Body of pancreas (tissue), 4 donors: ENCODE data around the gene NDNF. TPM values are rescaled to one million over a fixed set of nuclear protein-coding genes. Genes with fewer than 3 reads are reported as not detected.

ENCODE experiments used
- ATAC-seq: fragments of 150-250 bp; one replicate; pipeline ENCODE4 v1.9.1; 2016
- DNase-seq, 4 donors: peaks; one replicate each; pipeline ENCODE4 v3.0.0-alpha.2; 2019
- H3K27ac ChIP-seq, 4 donors: fragments of 200-600 bp; sonication (generic); 1 replicate in 3 of 4; 2 replicates in 1 of 4; pipeline versions ENCODE4 v1.5.1 to v1.6.1; 2016 to 2019; ENCODE audit warnings: mild to moderate bottlenecking in 1 of 4, mixed read lengths in 1 of 4, moderate library complexity in 1 of 4
- H3K27me3 ChIP-seq, 2 donors: fragments of 200-600 bp; sonication (generic); one replicate each; pipeline ENCODE4 v1.6.0; 2016; ENCODE audit warnings: mild to moderate bottlenecking in 1 of 2
- H3K36me3 ChIP-seq, 2 donors: fragments of 200-600 bp; sonication (generic); replicated peaks in 1 of 2; 2 replicates each; pipeline ENCODE4 v1.5.1; 2016; ENCODE audit warnings: low read depth in 2 of 2; ENCODE audit not compliant: insufficient read depth in 1 of 2
- H3K4me1 ChIP-seq: fragments of 200-600 bp; sonication (generic); one replicate; pipeline ENCODE4 v1.6.0; 2016
- H3K4me3 ChIP-seq, 2 donors: fragments of 200-600 bp; sonication (generic); 1 replicate in 1 of 2; 2 replicates in 1 of 2; pipeline ENCODE4 v1.5.1; 2016 to 2019
- H3K9me3 ChIP-seq, 3 donors: fragments of 200-600 bp; sonication (generic); 1 replicate in 2 of 3; 2 replicates in 1 of 3; pipeline ENCODE4 v1.5.1; 2016
- POLR2A ChIP-seq, 3 donors: fragments of 450-650 bp; IDR thresholded peaks; one replicate each; pipeline ENCODE4 v1.6.1; 2016; ENCODE audit warnings: antibody characterized with exemption in 3 of 3, mild to moderate bottlenecking in 2 of 3
- WGBS, 2 donors: methylation state at CpG; one replicate each; pipeline ENCODE4 v1.1.5; 2017; 5-methylcytosine and 5-hydroxymethylcytosine counted together
- intact Hi-C: fragments of 100-400 bp; cut with DNase I; formaldehyde crosslinking; loops from one replicate; pipeline ENCODE4 v1.15.1; 2023
- total RNA-seq, 2 donors: library from RNA; depleted of rRNA; stranded (reverse); fragments of >200 nt; gene quantifications; one replicate each; pipeline ENCODE4 v1.1.0, GENCODE V29; 2016
- TF ChIP-seq, protein P1 (sequence below), 7 experiments: fragments of 450-650 bp in 4 of 7; fragments of 200-600 bp in 3 of 7; sonication (generic) in 3 of 7; IDR thresholded peaks; one replicate each; pipeline ENCODE4 v1.5.1; 2016 to 2019; ENCODE audit warnings: antibody characterized with exemption in 7 of 7

NDNF gene
- total RNA-seq, 2 donors from 2014 or later: 0.52 to 0.66 TPM

DNA sequence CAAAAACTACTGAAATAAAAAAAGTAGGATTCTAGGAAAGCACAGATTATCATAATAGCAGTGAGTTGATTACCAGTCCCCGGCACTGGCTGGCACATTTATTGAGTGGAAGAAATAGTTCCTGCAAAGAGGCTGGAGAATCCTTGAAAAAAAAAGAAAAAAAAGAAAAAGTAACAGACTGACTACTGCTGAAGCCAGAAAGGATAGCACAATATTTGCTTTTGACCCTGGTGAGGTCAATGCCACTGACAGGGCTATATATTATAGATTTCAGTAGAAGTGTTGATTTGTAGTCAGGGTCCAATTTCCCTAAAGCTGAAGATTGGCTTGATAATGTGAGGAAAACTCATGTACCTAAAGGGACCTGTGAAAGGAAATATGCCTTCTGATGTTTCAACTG, 64.7 kb downstream of the NDNF start:
- intact Hi-C loops: no loop called here
- Histone ChIP-seq H3K27ac (no peak overlapping the region), H3K27me3 (no peaks in the 10 kb centered on the region), H3K9me3 (no peaks in the 10 kb centered on the region), H3K4me1 (no peaks in the 10 kb centered on the region), H3K36me3 (no peaks in the 10 kb centered on the region), H3K4me3 (no peak overlapping the region)
- DNase-seq: no peak
- no peak for TF ChIP-seq POLR2A (IDR thresholded peaks at IDR 0.05)
- TF ChIP-seq, protein P1, sequence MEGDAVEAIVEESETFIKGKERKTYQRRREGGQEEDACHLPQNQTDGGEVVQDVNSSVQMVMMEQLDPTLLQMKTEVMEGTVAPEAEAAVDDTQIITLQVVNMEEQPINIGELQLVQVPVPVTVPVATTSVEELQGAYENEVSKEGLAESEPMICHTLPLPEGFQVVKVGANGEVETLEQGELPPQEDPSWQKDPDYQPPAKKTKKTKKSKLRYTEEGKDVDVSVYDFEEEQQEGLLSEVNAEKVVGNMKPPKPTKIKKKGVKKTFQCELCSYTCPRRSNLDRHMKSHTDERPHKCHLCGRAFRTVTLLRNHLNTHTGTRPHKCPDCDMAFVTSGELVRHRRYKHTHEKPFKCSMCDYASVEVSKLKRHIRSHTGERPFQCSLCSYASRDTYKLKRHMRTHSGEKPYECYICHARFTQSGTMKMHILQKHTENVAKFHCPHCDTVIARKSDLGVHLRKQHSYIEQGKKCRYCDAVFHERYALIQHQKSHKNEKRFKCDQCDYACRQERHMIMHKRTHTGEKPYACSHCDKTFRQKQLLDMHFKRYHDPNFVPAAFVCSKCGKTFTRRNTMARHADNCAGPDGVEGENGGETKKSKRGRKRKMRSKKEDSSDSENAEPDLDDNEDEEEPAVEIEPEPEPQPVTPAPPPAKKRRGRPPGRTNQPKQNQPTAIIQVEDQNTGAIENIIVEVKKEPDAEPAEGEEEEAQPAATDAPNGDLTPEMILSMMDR (IDR thresholded peaks at IDR 0.05): no peak
- 0% methylated on average over 1 of the region's 1 CpG for WGBS, 2 donors
- ATAC-seq: no peak

DNA sequence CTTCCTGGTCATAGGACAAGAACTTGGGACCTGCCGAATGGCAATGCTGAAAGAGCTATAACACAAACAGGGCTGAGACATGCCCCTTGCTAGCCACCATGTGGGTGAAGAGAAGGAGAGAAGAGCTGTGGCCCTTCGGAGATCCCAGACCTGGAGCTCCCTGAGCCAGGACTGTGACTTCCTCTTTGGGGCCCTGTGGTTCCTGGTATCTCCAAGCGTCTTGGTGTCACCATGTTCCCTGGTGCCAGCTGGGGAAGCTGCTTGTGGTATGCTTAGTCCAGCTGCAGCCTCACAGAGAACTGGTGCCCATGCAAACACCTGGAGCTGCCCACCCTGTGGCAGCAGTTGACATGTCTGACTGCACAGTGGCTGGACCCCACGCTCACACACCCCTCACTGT, 68.5 kb downstream of the NDNF start:
- no peaks in the 10 kb centered on the region for H3K27me3 ChIP-seq
- DNase-seq (no peak), ATAC-seq (no peak)
- H3K4me1 ChIP-seq: no peaks in the 10 kb centered on the region
- TF ChIP-seq POLR2A (IDR thresholded peaks at IDR 0.05): no peak
- TF ChIP-seq, protein P1 (IDR thresholded peaks at IDR 0.05): no peak
- H3K27ac ChIP-seq: no peak overlapping the region
- 88 to 93% methylated on average over 4 of the region's 4 CpGs for WGBS, 2 donors
- no peaks in the 10 kb centered on the region for H3K9me3 ChIP-seq
- intact Hi-C loops: no loop called here
- H3K4me3 ChIP-seq: no peak overlapping the region
- H3K36me3 ChIP-seq: no peaks in the 10 kb centered on the region

DNA sequence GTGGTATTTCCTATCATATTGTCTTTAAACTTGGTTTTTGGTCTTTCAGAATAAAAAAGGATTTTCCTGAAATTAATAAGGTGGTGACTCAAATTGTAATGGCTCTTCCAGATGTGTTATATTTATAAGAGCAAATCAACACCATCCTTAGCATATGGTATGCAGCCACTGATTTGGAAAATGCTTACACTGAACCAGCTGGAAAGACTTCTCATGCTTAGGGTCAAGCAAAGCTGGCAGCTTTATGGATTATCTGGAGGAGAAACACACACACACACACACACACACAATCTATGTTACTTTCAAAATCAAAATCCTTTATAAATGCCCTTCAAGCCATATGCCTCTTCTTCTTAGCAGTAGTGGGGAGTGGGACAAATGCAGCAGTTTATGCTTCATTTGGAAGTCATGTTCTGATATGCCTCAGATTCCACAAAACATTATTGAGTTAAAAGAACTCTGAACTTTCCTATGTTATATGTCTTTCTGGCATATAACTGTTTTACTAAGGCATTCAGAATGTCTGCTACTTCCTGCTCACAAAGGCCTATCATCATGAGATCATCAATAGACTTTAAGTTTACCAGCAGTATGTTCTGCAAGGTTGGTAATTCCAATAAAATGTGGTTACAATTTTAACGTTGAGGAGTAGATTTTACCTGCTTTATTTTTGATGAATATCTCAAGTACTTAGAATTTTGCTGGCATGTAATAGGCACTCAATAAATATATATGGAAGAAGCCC, 76.9 kb downstream of the NDNF start:
- Histone ChIP-seq H3K27me3 (no peaks in the 10 kb centered on the region), H3K27ac (no peak overlapping the region), H3K4me3 (no peak overlapping the region), H3K9me3 (no peaks in the 10 kb centered on the region), H3K36me3 (no peaks in the 10 kb centered on the region), H3K4me1 (no peaks in the 10 kb centered on the region)
- no peak for TF ChIP-seq POLR2A (IDR thresholded peaks at IDR 0.05)
- TF ChIP-seq, protein P1 (IDR thresholded peaks at IDR 0.05): no peak
- intact Hi-C loops: no loop called here
- WGBS, 2 donors: 71 to 84% methylated on average over 1 of the region's 1 CpG
- DNase-seq: no peak
- no peak for ATAC-seq

DNA sequence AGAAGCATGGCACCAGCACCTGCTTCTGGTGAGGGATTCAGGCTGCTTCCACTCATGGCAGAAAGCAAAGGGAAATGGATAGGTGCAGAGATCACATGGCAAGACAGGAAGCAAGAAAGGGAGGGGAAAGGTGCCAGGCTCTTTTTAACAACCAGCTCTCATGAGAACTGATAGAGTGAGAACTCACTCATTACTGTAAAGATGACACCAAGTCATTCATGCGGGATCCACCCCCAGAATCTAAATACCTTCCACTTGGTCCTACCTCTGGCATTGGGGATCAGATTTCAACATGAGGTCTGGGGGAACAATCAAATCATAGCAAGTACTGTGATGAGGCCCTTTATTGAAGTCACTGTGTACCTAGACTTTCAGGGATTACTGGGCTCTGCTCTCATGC, 77.8 kb downstream of the NDNF start:
- Histone ChIP-seq H3K36me3 (no peaks in the 10 kb centered on the region), H3K9me3 (no peaks in the 10 kb centered on the region), H3K27ac (no peak overlapping the region), H3K27me3 (no peaks in the 10 kb centered on the region), H3K4me1 (no peaks in the 10 kb centered on the region), H3K4me3 (no peak overlapping the region)
- ATAC-seq (no peak), DNase-seq (no peak)
- WGBS, 2 donors: 75 to 88% methylated on average over 1 of the region's 1 CpG
- intact Hi-C loops: no loop called here
- no peak for TF ChIP-seq POLR2A (IDR thresholded peaks at IDR 0.05)
- TF ChIP-seq, protein P1 (IDR thresholded peaks at IDR 0.05): no peak

DNA sequence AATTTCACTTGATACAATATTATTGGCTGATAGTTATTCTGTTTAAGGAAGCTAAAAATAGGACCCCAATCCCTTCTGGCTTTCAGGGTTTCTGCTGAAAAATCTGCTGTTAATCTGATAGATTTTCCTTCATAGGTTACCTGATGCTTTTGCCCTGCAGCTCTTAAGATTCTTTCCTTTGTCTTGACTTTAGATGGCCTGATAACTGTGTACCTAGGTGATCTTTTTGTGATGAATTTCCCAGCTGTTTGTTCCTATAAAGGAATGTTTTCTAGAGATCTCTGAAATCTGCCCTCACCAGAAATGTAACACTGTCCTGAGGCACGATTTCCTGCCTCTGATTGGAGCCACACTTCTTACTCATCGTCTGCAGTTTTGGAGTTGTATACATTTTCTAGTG, 80.5 kb downstream of the NDNF start:
- H3K27ac ChIP-seq: no peak overlapping the region
- H3K27me3 ChIP-seq: no peaks in the 10 kb centered on the region
- no peaks in the 10 kb centered on the region for H3K9me3 ChIP-seq
- TF ChIP-seq, protein P1 (IDR thresholded peaks at IDR 0.05): no peak
- no peak for TF ChIP-seq POLR2A (IDR thresholded peaks at IDR 0.05)
- no peak overlapping the region for H3K4me3 ChIP-seq
- H3K36me3 ChIP-seq: no peaks in the 10 kb centered on the region
- no peaks in the 10 kb centered on the region for H3K4me1 ChIP-seq
- ATAC-seq: no peak
- no peak for DNase-seq
- 69 to 74% methylated on average over 2 of the region's 2 CpGs for WGBS, 2 donors
- intact Hi-C loops: no loop called here
